ENCODE measurements around the gene ELMO3. TPM values are rescaled to one million over a fixed set of nuclear protein-coding genes. Genes with fewer than 3 reads are reported as not detected.

Gene ELMO3
- total RNA-seq, 2 donors from 2014 or later = 24.1 to 40.5 TPM

GRCh38 chr16:67167588-67167987, 31.3 kb upstream of the ELMO3 start:
- H3K36me3 ChIP-seq (replicated peaks in 1 of 2; ENCODE audit: insufficient read depth in 1 of 2, low read depth in 2 of 2) = no peaks in the 10 kb centered on the region
- DNase-seq (no peak), ATAC-seq (no peak)
- intact Hi-C loops (cut with DNase I) = no loop called here
- WGBS, 2 donors = 90% methylated on average over 2 to 7 of the region's 7 CpGs
- no peaks in the 10 kb centered on the region for H3K9me3 ChIP-seq
- H3K27me3 ChIP-seq = no peaks in the 10 kb centered on the region
- H3K27ac ChIP-seq = no peak overlapping the region
- peaks cover 55% of the 10 kb centered on the region for H3K4me1 ChIP-seq
- no peak overlapping the region for H3K4me3 ChIP-seq
- no peak for TF ChIP-seq POLR2A (IDR thresholded peaks at IDR 0.05)
- no peak for TF ChIP-seq CTCF (IDR thresholded peaks at IDR 0.05)

- H3K27me3 ChIP-seq = no peaks in the 10 kb centered on the region
- no peaks in the 10 kb centered on the region for H3K36me3 ChIP-seq (replicated peaks in 1 of 2; ENCODE audit: insufficient read depth in 1 of 2, low read depth in 2 of 2)
- no peak for TF ChIP-seq CTCF (IDR thresholded peaks at IDR 0.05)
- TF ChIP-seq POLR2A (IDR thresholded peaks at IDR 0.05) = no peak
- no peaks in the 10 kb centered on the region for H3K9me3 ChIP-seq
- ATAC-seq (no peak), DNase-seq (no peak)
- H3K27ac ChIP-seq = peak overlapping the region in 2 of 4 donors; percentile 7 to 89
- WGBS, 2 donors = 71% methylated on average over 9 of the region's 9 CpGs; no CpG with 5 or more reads in 1 of the 2 donors
- H3K4me3 ChIP-seq = no peak overlapping the region
- intact Hi-C loops (cut with DNase I) = no loop called here
- H3K4me1 ChIP-seq = peaks cover 53% of the 10 kb centered on the region
These were observed 29.9 kb upstream of the ELMO3 start for GRCh38 chr16:67169011-67169451.

GRCh38 chr16:67169642-67170167, 29.2 kb upstream of the ELMO3 start:
- H3K4me1 ChIP-seq = peaks cover 53% of the 10 kb centered on the region
- ATAC-seq = no peak
- WGBS, 2 donors = 12 to 17% methylated on average over 23 of the region's 24 CpGs

GRCh38 chr16:67170168-67170948, 28.6 kb upstream of the ELMO3 start, which contains the start of gene NOL3:
NOL3 (plus strand) TSS chr16:67170538.
- Histone ChIP-seq H3K4me1 (peaks cover 49% of the 10 kb centered on the region), H3K4me3 (peak within 1 kb of the TSS in 1 of 2 donors; percentile 27), H3K27ac (peak within 1 kb of the TSS; percentile 85 to 91 (median 90)), H3K27me3 (no peaks in the 10 kb centered on the region), H3K9me3 (no peaks in the 10 kb centered on the region), H3K36me3 (replicated peaks in 1 of 2; ENCODE audit: insufficient read depth in 1 of 2, low read depth in 2 of 2) (no peaks in the 10 kb centered on the region)
- WGBS, 2 donors = 0 to 2% methylated on average over 2 to 38 of the region's 50 CpGs
- TF ChIP-seq POLR2A (IDR thresholded peaks at IDR 0.05) (peak; percentile 18 to 63 (median 60)), CTCF (IDR thresholded peaks at IDR 0.05) (peak in 1 of 7 experiments; percentile 27)
- DNase-seq (peak; percentile 86 to 90 (median 88)), ATAC-seq (peak; percentile 77)
- intact Hi-C loops (cut with DNase I) = no loop called here

More at GRCh38 chr16:67169642-67170167, 29.2 kb upstream of the ELMO3 start:
- no peaks in the 10 kb centered on the region for H3K9me3 ChIP-seq
- no peaks in the 10 kb centered on the region for H3K36me3 ChIP-seq (replicated peaks in 1 of 2; ENCODE audit: insufficient read depth in 1 of 2, low read depth in 2 of 2)
- no peak for TF ChIP-seq POLR2A (IDR thresholded peaks at IDR 0.05)
- TF ChIP-seq CTCF (IDR thresholded peaks at IDR 0.05) = peak in 5 of 7 experiments; percentile 14 to 27 (median 22)
- no peaks in the 10 kb centered on the region for H3K27me3 ChIP-seq
- intact Hi-C loops (cut with DNase I) = no loop called here
- peak overlapping the region; percentile 7 to 91 (median 87) for H3K27ac ChIP-seq
- H3K4me3 ChIP-seq = no peak overlapping the region
- DNase-seq = no peak
